Measurements from ENCODE around the gene LMO1.

LMO1 gene

DNA sequence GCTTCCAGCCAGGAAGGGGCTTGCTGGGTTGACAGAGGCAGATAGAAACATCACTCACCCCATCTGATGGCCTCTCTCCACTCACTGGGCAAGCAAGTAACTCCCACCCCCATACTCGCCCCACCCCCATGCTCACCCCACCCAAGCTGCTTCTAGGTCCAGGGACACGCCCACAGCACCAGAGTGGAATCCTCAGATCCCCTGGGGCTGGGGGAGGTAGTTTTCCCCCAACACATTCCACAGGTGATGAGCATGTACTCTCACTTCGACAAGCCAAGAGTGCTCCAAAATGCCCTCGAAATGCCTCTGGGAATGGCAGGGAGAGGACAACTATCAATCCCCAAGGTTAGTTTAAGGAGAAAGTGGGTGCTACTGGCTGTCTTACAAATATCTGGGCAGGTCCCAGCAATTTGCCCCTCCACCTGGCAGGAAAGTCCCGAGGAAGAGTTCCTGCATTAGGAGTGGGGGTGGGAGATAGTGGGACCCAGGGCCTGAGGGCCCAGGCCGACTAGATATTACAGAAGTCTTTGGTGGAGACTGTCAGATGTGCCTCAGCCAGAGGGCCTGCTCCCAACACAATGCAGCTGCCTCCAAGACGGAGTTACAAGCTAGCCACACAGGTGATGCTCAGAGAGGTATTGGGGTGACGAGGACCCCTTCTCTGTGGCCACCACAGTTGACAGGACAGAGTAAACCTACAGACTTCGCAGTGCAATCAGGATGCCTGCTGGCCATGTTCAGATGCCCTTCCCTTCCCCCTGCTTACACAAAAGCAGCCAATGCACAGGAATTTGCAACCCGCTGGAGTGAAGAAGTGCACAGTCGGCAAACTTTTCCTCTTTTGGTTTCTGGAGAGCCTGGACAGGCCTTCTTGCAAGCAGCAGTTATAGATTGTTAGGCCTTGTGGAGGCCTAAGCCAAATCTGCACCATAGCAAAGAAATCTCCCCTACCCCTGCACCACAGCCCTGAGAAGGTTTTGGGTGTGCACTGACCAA, 2.9 kb upstream of the LMO1 start:
- Histone ChIP-seq H3K4me3 (ENCODE audit: low read length in 2 of 2) (no peak overlapping the region), H3K4me1 (ENCODE audit: control insufficient read depth in 2 of 2, insufficient read depth in 2 of 2, low read length in 2 of 2) (peaks cover 0 to 6% of the 10 kb centered on the region in 2 donors), H3K36me3 (ENCODE audit: control insufficient read depth in 2 of 2, insufficient read depth in 2 of 2, low read length in 2 of 2) (no peaks in the 10 kb centered on the region), H3K27me3 (ENCODE audit: control insufficient read depth in 2 of 2, insufficient read depth in 2 of 2, low read length in 2 of 2) (peaks cover 58 to 65% of the 10 kb centered on the region in 2 donors), H3K9ac (ENCODE audit: low read depth in 1 of 2, low read length in 2 of 2) (no peak overlapping the region), H3K9me3 (ENCODE audit: control insufficient read depth in 2 of 2, low read length in 2 of 2) (no peaks in the 10 kb centered on the region), H3K27ac (ENCODE audit: low read depth in 2 of 2, low read length in 2 of 2) (no peak overlapping the region)

DNA sequence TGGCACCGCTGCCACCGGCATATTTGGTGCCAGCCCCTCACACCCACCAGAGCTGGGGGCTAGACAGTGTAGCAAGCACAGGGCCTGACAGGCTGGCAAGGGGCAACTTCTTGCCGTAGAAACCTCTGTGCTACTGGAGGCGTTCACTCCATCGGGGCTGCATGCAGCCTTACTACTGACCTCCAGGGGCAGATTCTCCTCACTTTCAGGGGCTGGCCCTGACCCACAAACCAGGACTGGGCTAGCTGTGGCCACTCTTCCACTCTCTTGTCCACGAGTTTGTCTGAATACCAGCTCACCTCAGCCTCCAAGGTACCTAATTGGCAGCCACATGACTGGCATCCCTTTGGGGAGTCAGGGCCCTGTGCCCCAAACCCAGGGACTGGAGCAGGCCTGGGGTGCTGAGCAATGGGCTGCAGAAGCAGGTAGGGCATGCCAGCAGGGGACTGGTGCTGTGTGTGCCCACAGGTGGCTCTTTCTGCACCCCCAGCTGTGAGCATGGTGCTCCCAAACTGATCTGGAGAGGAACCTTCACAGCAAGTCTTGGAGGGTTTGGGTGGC, 2.1 kb upstream of the LMO1 start:
- peaks cover 0 to 6% of the 10 kb centered on the region in 2 donors for H3K4me1 ChIP-seq (ENCODE audit: control insufficient read depth in 2 of 2, insufficient read depth in 2 of 2, low read length in 2 of 2)
- H3K9ac ChIP-seq (ENCODE audit: low read depth in 1 of 2, low read length in 2 of 2), result no peak overlapping the region
- no peaks in the 10 kb centered on the region for H3K36me3 ChIP-seq (ENCODE audit: control insufficient read depth in 2 of 2, insufficient read depth in 2 of 2, low read length in 2 of 2)
- no peak overlapping the region for H3K4me3 ChIP-seq (ENCODE audit: low read length in 2 of 2)
- no peak overlapping the region for H3K27ac ChIP-seq (ENCODE audit: low read depth in 2 of 2, low read length in 2 of 2)
- peaks cover 60 to 67% of the 10 kb centered on the region in 2 donors for H3K27me3 ChIP-seq (ENCODE audit: control insufficient read depth in 2 of 2, insufficient read depth in 2 of 2, low read length in 2 of 2)
- H3K9me3 ChIP-seq (ENCODE audit: control insufficient read depth in 2 of 2, low read length in 2 of 2), result no peaks in the 10 kb centered on the region

DNA sequence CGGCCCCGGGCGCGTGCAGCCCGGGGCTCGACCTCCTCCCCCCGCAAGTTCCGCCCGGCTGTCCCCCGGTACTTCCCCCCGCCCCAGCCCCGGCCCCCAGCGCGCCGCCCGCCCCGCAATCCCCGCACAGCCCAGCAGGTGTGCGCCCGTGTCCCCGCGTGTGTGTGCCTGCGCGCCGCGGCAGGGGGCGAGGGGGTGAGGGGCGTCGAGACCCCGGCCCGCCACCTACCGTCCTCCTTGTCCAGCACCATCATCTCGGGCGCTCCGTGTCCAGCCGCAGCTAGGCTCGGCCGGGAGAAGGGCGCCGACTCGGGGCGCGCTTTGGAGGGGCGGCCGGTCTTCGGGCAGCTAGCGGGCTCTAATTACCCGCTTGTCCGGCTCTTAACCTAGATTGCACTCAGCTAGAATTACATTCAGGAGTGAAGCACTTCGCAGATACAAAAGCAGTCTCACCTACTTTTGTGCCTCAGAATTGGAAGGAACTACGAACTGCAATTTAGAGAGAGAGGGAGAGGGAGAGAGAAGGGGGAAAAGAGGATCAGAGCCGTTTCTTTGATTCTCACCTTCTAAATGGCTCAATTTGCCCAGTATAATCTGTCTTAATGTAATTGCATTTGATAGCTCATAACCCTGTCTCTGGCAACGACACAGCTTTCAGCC, 439 bp downstream of the LMO1 start:
- Histone ChIP-seq H3K4me3 (ENCODE audit: low read length in 2 of 2) (peak overlapping the region; percentile 1 to 42), H3K27me3 (ENCODE audit: control insufficient read depth in 2 of 2, insufficient read depth in 2 of 2, low read length in 2 of 2) (peaks cover 55 to 56% of the 10 kb centered on the region in 2 donors), H3K9ac (ENCODE audit: low read depth in 1 of 2, low read length in 2 of 2) (no peak overlapping the region), H3K9me3 (ENCODE audit: control insufficient read depth in 2 of 2, low read length in 2 of 2) (no peaks in the 10 kb centered on the region), H3K36me3 (ENCODE audit: control insufficient read depth in 2 of 2, insufficient read depth in 2 of 2, low read length in 2 of 2) (no peaks in the 10 kb centered on the region), H3K27ac (ENCODE audit: low read depth in 2 of 2, low read length in 2 of 2) (no peak overlapping the region), H3K4me1 (ENCODE audit: control insufficient read depth in 2 of 2, insufficient read depth in 2 of 2, low read length in 2 of 2) (peaks cover 0 to 6% of the 10 kb centered on the region in 2 donors)

DNA sequence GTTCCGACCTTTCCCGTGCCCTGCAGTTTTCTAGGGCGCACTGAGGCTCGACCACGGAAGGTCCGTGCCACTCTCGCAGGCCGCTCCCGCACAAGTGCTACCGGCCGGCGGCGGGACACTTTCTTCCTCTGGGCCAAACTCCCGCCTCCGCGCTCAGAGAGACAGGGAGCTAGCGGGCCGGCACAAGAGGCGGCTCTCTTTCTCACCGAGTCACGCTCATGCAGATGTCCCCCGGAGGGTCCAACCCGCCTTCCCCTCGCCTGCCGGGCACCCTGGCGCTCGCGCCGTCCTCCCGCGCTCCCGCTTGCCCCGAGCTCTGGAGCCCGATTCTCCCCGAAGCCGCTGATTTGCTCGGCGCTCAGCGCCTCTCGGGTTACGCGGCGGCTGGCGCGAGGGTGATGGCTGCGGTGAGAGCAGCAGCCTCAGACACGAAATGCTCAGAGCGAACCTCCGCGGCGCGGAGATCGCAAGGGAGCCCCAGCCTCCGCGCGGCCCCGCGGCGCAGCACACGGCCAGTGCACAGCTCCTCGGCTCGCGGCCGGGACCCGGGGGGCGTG, 1.0 kb downstream of the LMO1 start:
- Histone ChIP-seq H3K4me1 (ENCODE audit: control insufficient read depth in 2 of 2, insufficient read depth in 2 of 2, low read length in 2 of 2) (peaks cover 0 to 6% of the 10 kb centered on the region in 2 donors), H3K27me3 (ENCODE audit: control insufficient read depth in 2 of 2, insufficient read depth in 2 of 2, low read length in 2 of 2) (peaks cover 51 to 52% of the 10 kb centered on the region in 2 donors), H3K27ac (ENCODE audit: low read depth in 2 of 2, low read length in 2 of 2) (no peak overlapping the region), H3K4me3 (ENCODE audit: low read length in 2 of 2) (peak overlapping the region; percentile 41 to 42), H3K9me3 (ENCODE audit: control insufficient read depth in 2 of 2, low read length in 2 of 2) (no peaks in the 10 kb centered on the region), H3K9ac (ENCODE audit: low read depth in 1 of 2, low read length in 2 of 2) (no peak overlapping the region), H3K36me3 (ENCODE audit: control insufficient read depth in 2 of 2, insufficient read depth in 2 of 2, low read length in 2 of 2) (no peaks in the 10 kb centered on the region)

DNA sequence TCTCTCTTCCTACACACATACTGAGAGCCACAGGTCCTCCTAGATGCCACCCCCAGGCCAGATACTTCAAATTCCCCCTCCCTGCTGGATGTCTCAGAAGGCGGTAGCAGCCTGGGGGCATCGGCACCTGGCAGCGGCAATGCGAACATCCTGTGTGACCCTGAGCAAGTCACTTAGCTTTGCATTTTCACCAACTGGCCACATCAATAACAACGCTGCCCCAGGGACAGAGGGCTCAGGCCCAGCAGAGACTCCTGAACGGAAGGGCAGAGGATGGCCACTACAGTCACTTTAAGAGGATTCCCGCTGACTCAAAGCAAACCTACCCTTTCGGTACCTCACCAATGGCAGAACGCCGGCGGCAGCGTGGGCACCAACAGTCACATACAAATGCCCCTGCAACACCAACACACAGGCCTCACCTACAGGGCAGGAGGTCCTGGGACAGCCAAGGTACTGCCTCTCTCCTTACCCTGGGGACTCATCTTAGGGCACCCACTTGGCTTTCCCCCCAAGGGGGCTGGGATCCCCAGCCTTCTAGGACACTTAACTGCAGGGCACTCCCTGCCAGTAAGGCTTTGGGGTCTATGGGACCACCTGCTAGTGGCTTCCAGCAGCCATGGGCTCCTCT, 1.6 kb downstream of the LMO1 start:
- peaks cover 45 to 46% of the 10 kb centered on the region in 2 donors for H3K27me3 ChIP-seq (ENCODE audit: control insufficient read depth in 2 of 2, insufficient read depth in 2 of 2, low read length in 2 of 2)
- H3K9ac ChIP-seq (ENCODE audit: low read depth in 1 of 2, low read length in 2 of 2), result no peak overlapping the region
- H3K36me3 ChIP-seq (ENCODE audit: control insufficient read depth in 2 of 2, insufficient read depth in 2 of 2, low read length in 2 of 2), result no peaks in the 10 kb centered on the region
- H3K9me3 ChIP-seq (ENCODE audit: control insufficient read depth in 2 of 2, low read length in 2 of 2), result no peaks in the 10 kb centered on the region
- H3K4me3 ChIP-seq (ENCODE audit: low read length in 2 of 2), result no peak overlapping the region
- H3K4me1 ChIP-seq (ENCODE audit: control insufficient read depth in 2 of 2, insufficient read depth in 2 of 2, low read length in 2 of 2), result peaks cover 0 to 6% of the 10 kb centered on the region in 2 donors
- no peak overlapping the region for H3K27ac ChIP-seq (ENCODE audit: low read depth in 2 of 2, low read length in 2 of 2)

DNA sequence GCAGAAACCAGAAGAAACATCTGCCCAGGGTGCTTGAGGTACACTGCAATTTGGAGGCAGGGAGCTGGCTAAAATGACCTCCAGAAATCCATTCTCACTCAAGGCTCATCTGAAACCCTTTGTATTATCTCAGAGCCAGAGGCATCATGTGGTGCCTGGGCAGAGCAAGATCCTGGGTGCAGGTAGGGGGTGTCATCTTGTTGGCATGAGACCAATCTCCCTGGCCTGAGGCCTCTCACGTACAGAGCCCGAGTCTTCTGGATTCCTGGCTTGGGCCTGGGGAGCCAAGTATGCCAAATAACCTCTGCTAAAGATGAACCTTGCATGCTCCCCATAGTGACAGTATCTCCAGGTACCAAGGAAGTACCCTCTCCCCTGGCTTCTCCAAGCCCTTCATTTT, 2.4 kb downstream of the LMO1 start:
- Histone ChIP-seq H3K9ac (ENCODE audit: low read depth in 1 of 2, low read length in 2 of 2) (no peak overlapping the region), H3K36me3 (ENCODE audit: control insufficient read depth in 2 of 2, insufficient read depth in 2 of 2, low read length in 2 of 2) (no peaks in the 10 kb centered on the region), H3K27me3 (ENCODE audit: control insufficient read depth in 2 of 2, insufficient read depth in 2 of 2, low read length in 2 of 2) (peaks cover 37 to 40% of the 10 kb centered on the region in 2 donors), H3K4me1 (ENCODE audit: control insufficient read depth in 2 of 2, insufficient read depth in 2 of 2, low read length in 2 of 2) (peaks cover 0 to 6% of the 10 kb centered on the region in 2 donors), H3K9me3 (ENCODE audit: control insufficient read depth in 2 of 2, low read length in 2 of 2) (no peaks in the 10 kb centered on the region), H3K4me3 (ENCODE audit: low read length in 2 of 2) (no peak overlapping the region), H3K27ac (ENCODE audit: low read depth in 2 of 2, low read length in 2 of 2) (no peak overlapping the region)

DNA sequence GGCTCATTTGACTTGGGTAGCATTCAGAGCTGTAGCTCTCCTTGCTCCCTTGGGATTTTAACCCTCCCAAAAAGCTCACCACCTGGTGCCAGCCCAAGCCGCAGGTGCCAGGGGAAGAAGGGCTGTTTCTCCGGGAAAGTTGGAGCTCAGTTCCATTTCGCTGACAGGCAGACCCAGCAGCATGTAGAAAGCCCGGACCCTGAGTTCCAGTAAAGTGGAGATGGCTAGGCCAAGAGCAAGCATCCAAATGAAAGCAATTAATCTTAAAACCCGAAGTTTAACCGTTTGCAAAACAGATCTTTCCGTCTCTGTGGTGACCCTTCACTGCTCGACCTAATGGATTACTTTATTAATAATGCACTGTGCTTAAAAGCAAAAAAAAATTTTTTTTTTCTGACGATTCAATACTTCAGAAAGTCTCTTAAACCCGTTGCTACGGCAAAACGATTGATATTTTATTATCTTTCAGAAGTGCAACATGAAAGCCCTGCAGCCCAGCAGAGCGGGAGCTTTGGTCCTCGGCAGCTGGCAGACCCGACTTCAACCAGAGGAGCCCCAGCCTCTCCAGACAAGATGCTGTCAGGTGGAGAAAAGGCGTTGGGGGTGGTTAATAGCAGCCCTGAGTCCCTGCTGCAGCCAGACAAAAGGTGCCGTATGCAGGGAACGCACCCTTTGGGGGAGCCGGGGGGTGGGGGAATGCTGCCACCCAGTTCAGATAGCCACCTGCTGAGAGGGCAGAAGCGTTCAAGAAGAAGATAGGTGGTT, 3.3 kb downstream of the LMO1 start:
- Histone ChIP-seq H3K27ac (ENCODE audit: low read depth in 2 of 2, low read length in 2 of 2) (no peak overlapping the region), H3K9me3 (ENCODE audit: control insufficient read depth in 2 of 2, low read length in 2 of 2) (no peaks in the 10 kb centered on the region), H3K4me3 (ENCODE audit: low read length in 2 of 2) (no peak overlapping the region), H3K36me3 (ENCODE audit: control insufficient read depth in 2 of 2, insufficient read depth in 2 of 2, low read length in 2 of 2) (no peaks in the 10 kb centered on the region), H3K27me3 (ENCODE audit: control insufficient read depth in 2 of 2, insufficient read depth in 2 of 2, low read length in 2 of 2) (peaks cover 32 to 33% of the 10 kb centered on the region in 2 donors), H3K4me1 (ENCODE audit: control insufficient read depth in 2 of 2, insufficient read depth in 2 of 2, low read length in 2 of 2) (peaks cover 0 to 6% of the 10 kb centered on the region in 2 donors), H3K9ac (ENCODE audit: low read depth in 1 of 2, low read length in 2 of 2) (no peak overlapping the region)

DNA sequence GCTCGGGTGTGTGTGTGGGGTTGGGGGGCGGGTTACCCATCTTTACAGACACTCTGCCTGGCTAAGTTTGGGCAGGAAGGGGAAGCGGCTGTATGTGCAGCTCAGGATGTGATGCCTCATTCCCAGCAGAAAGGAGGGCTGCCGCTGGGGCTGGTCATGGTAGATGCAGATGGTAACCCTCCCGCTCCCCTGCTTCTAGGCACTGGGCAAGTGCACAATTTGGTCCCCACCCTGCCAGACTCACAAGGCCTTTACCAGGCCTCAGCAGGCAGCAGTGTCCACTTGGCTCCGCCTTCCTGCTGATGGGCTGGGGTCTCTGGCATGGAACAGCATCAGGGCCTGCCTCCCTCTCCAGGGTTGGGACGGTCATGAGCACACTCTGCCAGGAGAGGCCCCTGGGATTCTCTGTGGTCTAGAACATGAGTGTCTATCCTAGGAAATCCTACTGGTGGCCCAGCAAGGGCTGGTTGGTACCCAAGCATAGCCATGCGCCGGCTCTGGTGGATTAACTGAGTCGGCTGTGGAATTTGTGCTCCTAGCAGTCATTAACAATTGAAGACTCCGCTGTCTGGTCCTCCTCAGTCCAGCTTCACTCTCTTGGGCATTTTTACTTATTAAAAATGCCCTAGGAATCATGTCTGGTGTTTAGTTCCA, 4.2 kb downstream of the LMO1 start:
- peaks cover 27 to 32% of the 10 kb centered on the region in 2 donors for H3K27me3 ChIP-seq (ENCODE audit: control insufficient read depth in 2 of 2, insufficient read depth in 2 of 2, low read length in 2 of 2)

DNA sequence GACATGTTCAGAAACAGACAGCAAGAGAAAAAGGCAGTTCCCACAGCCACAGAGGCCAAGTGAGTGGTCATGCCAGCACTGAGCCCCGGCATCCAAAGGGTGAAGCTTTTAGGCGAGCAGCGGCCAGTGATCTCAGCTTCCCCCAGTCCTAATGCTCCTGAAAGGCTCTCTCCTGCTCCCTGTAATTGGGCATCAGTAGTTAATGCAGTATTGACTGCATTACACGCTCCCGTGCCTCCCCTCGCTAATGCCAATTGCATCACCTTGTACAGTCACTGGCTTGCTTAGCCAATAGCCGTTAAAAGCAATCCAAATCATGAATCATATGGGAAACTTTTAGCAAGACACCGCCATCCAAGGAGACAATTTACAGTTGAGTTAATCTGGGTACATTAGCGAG, 4.9 kb downstream of the LMO1 start:
- no peak overlapping the region for H3K4me3 ChIP-seq (ENCODE audit: low read length in 2 of 2)
- H3K4me1 ChIP-seq (ENCODE audit: control insufficient read depth in 2 of 2, insufficient read depth in 2 of 2, low read length in 2 of 2), result peaks cover 0 to 6% of the 10 kb centered on the region in 2 donors
- H3K36me3 ChIP-seq (ENCODE audit: control insufficient read depth in 2 of 2, insufficient read depth in 2 of 2, low read length in 2 of 2), result no peaks in the 10 kb centered on the region
- no peak overlapping the region for H3K9ac ChIP-seq (ENCODE audit: low read depth in 1 of 2, low read length in 2 of 2)
- no peaks in the 10 kb centered on the region for H3K9me3 ChIP-seq (ENCODE audit: control insufficient read depth in 2 of 2, low read length in 2 of 2)
- H3K27me3 ChIP-seq (ENCODE audit: control insufficient read depth in 2 of 2, insufficient read depth in 2 of 2, low read length in 2 of 2), result peaks cover 26% of the 10 kb centered on the region in 2 donors
- H3K27ac ChIP-seq (ENCODE audit: low read depth in 2 of 2, low read length in 2 of 2), result no peak overlapping the region

More for the DNA sequence above, 4.2 kb downstream of the LMO1 start:
- H3K9me3 ChIP-seq (ENCODE audit: control insufficient read depth in 2 of 2, low read length in 2 of 2), result no peaks in the 10 kb centered on the region
- H3K4me1 ChIP-seq (ENCODE audit: control insufficient read depth in 2 of 2, insufficient read depth in 2 of 2, low read length in 2 of 2), result peaks cover 0 to 6% of the 10 kb centered on the region in 2 donors
- no peak overlapping the region for H3K4me3 ChIP-seq (ENCODE audit: low read length in 2 of 2)
- H3K27ac ChIP-seq (ENCODE audit: low read depth in 2 of 2, low read length in 2 of 2), result no peak overlapping the region
- H3K9ac ChIP-seq (ENCODE audit: low read depth in 1 of 2, low read length in 2 of 2), result no peak overlapping the region
- H3K36me3 ChIP-seq (ENCODE audit: control insufficient read depth in 2 of 2, insufficient read depth in 2 of 2, low read length in 2 of 2), result no peaks in the 10 kb centered on the region

All from mucosa of rectum (tissue), 2 donors.